NCI-H1417 (cell line): ENCODE data around the gene KAZN.
A peak's percentile ranks its signal among the peaks of the same experiment; 100 is the strongest.
"Not testable (repeated sequence)": the region's sequence is repeated elsewhere in the genome, so short reads cannot be mapped to it uniquely, and the experiment has no call there.

Experiments used
- DNase-seq, 3 experiments: peaks; one replicate each; lab custom pipeline; 2025; lab: John Stamatoyannopoulos, UW

The KAZN gene

DNA sequence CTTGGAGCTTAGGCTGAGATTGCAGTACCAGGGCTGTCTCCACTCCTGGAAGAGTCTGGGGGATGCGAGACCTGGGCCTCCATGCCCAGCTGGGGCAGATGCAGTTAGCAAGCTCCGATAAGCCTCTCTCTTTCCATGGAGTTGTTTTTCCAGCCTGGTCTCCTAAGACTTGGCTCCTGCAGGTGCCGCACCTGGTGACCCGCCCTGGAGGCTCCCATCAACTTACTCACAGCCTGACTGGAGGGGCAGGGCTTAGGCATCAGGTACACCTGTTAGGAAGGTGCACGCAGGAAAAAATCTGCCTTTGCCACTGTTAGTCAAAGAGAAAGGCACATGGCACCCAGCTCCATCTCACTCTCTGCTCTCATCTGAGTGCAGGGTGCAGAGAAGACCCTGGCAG is 356.9 kb downstream of the KAZN start:
- peak in 2 of 3 experiments; percentile 15 to 33 for DNase-seq

DNA sequence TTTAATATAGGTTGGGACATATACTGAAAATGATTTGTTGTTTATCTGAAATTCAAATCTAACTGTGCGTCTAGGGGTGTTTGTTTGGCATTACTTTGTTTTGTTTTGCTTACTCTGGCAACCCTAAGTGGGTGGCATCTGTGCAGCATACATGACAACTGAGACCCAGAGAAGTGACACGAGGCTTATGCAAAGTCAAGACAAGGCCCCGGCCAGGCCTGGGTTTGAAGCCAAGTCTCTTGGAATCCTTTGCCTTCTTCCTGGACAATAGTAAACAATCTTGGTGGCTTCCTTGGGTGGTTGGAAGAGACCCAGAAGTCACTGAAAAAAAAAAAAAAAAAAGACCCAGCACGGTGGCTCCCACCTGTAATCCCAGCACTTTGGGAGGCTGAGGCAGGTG is 357.5 kb downstream of the KAZN start:
- no peak for DNase-seq

DNA sequence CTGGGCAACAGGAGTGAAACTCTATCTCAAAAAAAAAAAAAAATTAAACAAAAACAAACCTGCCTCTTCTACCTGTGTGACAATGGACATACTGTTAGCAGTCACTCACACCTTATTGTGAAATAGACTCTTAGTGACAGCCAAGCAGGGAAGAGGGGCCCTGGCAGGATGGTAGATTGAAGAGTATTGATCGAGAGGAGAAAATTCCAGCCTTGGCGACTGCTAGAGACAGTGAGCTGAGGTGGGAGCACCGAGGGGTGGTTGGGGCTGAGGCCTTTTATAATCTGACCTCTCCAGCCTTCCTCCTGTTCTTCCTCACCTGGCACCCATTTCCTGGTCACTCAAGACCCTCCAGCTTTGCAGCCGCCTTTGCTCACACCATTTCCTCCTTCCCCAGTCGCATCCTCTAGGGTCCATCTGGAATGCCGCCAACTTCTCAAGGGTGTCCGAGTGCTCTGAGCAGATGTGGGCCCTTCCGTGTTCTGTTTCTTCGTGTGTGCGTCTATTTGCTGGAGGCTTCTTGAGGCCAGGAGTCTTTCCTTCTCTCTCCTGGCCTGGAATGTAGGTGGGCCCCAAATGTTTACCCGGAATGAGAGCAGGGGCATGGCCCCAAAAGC is 358.2 kb downstream of the KAZN start:
- no peak for DNase-seq

DNA sequence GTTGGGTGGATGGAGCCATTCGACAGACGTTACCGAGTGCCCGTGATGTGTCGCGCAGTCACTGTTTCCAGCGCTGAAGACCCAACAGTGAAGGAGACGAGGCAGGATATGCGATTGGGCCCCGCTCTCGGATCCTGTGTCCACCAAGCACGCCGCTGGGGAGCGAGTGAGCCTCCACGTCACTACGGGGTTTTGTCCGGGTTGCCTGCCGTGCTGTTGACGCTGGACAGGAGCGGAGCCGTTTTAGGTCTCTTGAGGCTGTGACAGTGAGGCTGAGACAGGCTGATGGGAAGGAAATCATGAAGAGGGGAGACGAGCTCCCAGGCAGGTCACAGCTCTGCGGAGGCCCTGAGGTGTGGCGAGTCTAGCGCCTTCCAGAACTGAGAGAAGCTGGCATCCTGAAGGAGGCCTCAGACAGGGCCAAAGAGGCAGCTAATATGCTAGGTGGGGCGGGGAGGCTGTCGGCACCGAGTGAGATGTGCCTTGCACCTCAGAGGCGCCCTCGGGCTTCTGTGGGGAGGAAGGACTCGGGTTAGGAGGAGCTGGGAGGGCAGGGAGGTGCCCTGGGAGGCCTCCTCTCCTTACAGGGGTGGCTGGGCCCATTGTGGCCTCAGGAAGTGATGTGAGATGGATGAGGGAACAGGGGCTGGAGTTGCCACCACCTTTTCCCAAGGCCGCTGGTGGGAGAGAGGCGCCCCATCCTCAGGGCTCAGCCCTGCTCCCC is 359.1 kb downstream of the KAZN start:
- no peak for DNase-seq

DNA sequence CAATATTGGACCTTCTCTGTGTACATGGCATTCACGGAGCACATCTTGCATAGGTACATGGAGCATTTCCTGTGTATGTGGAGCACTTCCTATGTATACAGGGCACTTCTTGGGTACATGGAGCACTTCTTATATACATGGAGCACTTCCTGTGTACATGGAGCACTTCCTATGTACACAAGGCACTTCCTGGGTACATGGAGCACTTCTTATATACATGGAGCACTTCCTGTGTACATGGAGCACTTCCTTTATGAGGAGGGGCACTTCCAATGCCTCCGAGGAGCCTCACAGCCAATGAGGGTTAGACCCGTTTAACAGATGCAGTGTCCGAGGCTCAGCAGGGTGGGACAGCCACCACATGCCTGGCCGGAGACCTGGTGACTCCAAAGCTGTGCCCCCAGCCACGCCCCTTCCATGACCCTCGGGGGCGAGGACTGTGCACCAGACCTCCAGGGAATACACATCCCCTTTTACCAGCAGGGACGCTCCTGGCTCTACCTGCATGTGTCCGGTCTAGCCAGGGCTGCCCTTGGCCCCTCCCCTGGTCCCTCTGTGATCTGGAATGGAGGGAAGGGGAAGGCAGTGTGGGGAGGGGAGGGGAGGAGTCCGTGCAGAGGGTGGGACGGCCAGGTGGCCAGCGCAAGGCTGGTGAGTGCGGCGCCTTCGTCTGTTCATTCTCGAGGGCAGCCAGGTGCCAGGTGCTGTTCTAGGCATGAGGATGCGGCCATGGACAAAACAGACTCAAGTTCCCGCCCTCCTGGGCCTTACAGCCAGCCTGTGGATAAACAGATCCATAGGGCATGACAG is 360.0 kb downstream of the KAZN start:
- no peak for DNase-seq

DNA sequence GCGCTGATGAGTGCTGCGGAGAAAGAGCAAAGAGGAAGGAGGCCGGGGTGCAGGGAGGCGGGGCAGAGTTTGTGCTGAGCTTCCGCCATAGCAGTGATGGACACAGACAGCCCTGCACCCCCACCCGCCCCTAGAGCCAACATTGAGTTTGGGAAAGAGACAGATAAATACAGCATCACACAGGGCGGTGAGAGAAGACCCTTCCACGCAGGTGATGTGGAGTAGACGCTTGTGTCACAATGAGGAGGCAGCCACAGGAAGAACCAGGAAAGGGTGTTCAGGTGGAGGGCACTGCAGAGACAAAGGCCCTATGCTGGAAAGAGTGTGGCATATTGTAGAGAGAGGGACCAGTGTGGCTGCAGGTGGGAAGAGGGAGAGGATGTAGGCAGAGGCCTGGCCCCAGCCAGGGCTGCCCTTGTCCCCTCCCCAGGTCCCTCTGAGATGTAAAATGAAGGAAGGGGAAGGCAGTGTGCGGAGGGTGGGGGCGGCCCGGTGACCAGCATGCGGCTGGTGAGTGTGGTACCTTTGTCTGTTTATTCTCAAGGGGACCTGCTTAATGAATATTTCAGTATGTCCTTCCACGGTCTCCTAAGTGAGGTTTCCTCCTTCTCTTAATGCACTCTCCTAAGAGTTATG is 360.7 kb downstream of the KAZN start:
- no peak for DNase-seq

DNA sequence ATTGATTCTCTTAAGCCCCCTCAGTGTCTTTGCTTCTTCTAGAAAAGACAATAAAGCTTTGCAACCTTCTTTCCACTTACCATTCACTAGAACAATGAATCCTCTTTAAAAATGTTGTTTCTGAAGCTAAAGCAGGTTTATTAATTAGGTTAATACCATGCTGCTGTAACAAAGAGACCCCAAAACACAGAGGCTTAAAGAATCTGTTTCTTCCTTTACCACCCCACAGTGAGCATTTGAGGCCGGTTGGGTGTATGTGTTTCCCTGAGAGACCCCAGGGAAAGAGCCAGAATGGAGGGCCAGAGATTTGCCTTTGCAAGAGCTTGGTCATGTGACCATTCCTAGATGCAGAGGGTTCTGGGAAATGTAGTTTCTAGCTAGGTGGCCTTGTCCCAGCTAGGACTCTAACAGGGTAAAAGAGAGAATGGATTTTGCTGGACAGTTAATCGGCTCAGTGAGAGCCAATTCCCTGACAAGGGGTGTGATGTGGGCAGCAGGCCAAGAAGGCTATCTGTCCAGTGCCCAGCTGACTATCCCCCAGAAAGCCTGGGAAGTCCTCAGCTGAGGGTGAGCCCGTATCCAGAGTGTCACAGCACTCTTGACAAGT is 363.3 kb downstream of the KAZN start:
- DNase-seq = no peak

DNA sequence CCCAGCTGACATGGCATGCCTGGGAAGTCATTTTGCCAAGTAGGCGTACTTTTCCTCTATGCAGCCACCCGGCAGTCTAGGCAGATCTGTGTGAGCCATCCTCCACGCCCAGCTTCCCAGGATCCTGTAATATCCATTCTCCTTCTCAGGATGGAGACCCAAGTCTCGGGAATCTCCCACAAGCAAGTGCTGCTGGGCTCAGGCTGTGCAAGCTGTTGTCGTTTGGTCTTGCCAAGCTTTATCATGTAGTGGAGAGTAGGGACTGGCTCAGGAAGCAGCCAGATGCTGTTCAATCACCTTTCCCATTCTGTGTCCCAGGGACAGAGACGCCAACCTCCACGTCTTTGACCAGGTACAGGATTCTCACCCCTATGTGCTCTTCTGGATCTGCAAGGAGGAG is 363.9 kb downstream of the KAZN start:
- DNase-seq = no peak

DNA sequence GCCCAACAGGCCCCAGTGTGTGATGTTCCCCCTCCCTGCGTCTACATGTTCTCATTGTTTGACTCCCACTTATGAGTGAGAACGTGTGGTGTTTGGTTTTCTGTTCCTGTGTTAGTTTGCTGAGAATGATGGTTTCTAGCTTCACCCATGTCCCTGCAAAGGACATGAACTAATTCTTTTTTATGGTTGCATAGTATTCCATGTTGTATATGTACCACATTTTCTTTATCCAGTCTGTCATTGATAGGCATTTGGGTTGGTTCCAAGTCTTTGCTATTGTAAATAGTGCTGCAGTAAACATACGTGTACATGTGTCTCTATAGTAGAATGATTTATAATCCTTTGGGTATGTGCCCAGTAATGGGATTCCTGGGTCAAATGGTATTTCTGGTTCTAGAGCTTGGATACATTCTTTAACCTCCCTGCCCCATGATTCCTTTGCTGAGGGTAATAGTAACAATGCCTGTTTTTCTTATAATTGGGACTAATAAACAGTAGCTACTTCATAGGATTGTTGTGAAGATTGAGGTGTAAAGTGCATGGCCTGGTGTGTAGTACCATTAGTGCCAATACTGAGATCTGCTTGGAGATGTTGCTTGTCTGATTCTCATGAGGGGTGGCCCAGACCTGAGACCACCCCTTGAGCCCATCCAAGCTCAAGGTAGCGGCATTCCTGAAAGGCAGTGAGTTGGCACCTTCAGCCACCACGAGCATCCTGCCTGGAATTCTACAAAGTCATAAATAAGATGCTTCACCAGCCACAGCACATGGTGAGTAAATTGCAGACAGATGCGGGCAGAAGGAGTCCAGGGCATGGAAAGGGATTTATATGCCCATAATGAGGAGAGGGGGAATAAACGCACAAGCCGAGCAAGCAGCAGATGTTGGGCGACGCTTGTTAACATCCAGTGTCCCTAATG is 365.6 kb downstream of the KAZN start:
- not testable (repeated sequence) for DNase-seq

DNA sequence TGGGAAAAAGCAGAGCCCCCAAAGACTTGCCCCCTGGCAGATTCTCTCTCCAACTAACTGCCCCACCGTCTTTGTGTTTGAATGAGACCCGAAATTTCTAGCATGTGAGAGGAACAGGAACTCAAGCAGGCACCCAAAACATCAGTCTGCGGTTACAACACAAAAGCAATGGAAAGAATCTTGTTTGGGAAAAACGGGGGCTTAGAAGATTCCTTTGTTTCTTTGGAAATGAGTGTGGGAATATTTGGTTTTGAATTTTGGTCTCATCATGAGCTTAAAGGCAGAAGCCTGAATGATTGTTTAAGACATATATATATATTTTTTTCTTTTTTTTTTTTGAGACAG is 366.2 kb downstream of the KAZN start:
- DNase-seq = no peak

DNA sequence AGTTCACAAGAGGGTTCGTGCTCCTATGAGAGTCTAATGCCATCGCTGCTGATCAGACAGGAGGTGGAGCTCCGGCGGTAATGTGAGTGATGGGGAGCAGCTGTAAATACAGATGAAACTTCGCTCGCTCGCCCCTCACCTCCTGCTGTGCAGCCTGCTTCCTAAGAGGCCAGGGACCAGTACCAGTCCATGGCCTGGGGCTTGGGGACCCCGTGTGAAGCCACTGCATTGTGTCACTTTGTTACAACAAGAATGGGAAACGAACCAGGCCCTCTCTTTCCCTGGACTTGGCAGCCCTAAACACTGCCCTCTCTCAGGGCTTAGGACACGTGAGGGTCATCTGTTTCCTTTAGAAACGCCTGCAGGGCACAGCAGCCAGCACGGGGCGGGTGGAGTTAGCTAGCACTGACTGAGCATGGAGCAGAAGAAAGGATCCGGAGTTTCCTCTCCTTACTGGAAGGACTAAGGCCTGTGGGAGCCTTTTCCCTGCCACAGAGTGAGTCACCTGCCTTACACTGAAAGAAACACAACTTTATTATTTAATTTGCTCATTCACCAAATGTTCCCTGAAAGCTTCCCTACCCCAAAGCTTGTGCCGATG is 369.9 kb downstream of the KAZN start:
- no peak for DNase-seq

DNA sequence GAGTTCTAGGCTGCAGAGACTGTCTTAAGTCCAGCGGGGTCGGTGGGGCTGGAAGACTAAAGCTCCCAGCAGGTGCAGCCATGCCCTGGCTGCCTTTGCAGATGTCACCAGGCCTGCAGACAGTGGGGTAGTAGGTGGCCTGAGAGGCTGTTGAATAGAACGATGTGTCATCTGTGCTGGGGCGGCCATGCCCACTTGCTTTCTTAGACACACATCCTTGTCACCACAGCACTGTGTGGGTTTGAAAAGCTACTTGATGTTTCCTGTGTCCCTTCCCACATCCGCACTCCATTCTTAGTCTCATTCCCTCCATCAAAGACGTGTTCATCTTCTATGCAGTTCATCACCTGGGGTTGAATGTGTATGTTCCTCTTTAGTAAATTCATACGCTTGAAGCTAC is 370.5 kb downstream of the KAZN start:
- DNase-seq = no peak

DNA sequence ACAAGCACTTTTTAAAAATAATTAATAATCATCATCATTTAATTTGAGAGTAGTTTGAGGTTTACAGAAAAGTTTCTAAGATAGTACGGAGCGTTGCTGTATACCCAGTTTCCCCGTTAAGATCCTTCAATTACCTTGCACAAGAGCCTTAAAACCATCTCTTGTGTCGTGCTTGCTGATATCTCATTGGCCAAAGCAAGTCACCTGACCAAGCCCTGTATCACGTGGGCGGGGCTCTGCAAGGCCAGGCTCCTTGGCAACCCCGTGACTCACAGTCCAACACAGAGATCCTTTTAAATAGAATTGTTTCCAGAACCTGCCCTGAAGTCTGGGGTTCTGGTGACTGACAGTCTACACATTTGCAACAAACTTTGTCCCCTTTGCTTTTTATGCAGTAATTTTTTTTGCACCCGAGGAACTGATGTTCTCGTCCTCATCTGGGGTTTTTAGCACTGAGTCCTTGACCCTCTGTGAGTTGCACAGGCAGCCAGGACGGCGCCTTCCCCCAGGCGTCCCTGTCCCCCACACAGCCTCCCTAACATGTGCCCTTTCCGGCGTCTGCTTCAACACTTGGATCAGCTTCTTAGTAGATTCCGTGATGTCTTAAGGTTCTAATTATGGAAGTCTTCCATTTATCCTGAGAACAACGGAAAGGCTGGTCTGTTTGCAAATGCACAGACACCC is 371.8 kb downstream of the KAZN start:
- peak in 1 of 3 experiments; percentile 16 for DNase-seq

DNA sequence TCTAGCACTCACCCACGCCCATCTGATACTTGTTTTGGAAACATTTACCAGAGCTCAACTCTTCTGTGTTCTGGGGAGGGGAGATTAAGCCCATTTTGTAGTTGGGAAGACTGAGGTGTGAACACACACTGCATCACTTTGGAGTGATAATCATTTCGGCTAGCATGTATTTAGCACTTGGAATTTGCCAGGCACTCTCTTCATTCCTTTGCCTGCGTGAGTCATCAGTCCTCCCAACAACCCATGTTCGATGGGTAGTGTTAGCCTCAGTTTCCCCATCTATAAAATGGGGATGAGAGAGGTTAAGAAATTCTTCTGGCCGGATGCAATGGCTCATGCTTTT is 372.3 kb downstream of the KAZN start:
- no peak for DNase-seq

DNA sequence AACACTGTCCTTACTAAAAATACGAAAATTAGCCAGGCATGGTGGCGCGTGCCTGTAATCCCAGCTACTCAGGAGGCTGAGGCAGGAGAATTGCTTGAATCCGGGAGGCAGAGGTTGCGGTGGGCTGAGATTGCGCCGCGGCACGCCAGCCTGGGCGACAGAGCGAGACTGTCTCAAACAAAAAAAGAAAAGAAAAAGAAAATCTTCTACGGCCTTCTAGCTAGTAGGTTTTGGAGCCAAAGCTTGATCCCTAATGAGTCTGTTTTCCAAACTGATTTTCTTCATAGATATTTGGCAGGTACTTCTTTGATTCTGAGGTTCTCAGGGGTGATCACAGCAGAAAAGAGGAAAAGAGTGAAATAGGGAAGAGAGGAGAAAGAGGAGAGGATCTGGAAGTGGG is 372.7 kb downstream of the KAZN start:
- DNase-seq = no peak

DNA sequence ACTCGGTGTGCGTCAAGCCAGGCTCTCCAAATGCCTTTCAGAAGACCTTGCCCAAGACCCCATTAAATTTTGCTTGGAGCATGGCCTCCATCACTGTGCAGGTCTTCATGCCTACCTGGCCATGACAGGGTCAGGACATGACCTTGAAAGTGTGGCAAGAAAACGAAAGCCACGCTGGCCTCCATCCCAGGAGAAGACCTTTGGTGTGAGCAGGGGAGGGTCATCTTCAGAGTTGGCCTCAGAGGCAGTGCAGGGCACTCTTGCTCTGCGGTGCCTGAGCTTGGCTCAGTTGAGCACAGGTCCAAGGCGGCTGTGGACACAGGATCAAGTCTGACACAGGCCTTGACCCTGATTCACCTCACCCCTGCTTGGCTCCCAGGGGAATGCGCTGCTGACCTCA is 373.6 kb downstream of the KAZN start:
- DNase-seq = no peak

DNA sequence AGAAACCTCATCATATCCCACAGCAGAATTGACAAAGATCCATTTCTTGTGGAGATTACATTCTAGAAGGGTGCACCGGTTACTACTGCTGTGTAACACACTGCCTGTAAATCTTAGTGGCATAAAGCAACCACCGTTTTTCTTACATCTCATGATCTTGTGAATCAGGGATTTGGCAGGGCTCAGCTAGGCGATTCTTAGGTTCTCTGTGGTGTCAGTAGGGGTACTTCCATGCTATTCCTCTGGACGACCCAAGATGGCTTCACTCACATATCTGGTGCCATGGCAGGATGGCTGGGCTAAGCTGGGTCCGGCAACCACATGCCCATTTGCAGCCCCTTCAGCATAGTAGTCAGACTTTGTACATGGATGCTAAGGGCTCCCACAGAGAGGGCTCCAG is 375.3 kb downstream of the KAZN start:
- DNase-seq = no peak

DNA sequence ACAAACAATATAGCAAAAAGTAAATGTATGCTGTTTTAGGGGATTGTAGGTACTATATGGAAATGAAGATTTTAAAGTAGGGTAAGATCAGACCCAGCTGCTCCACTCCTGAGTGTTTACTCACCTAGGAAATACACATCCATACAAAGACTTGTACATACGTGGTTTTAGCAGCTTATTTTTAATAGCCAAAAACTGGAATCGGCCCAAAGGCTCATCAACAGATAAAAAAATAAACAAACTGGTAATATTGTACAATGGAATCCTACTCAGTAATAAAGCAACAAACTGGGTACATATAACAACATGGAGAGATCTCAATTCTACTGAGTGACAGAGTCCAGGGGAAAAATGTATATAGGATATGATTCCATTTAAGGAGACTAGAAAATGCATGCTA is 375.9 kb downstream of the KAZN start:
- DNase-seq = no peak

DNA sequence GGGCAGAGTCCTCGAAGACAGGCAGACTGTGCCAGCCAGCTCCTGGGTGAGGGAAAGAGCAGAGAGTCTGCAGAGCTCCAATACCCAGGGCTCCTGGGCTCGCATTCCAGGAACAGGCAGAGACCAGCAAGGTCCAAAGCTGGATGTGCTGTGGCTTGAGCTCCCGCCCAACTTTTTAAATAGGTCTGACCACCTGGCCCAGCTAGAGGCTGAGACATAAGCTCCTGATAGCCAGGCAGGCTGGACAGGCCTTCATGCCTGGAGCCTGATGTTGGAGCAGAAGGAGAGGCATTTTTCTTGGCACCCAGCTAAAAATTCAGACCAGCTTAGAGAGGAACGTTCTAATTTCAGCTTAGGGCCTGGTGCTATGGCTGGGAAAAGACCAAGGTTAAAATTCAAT is 376.6 kb downstream of the KAZN start:
- no peak for DNase-seq

DNA sequence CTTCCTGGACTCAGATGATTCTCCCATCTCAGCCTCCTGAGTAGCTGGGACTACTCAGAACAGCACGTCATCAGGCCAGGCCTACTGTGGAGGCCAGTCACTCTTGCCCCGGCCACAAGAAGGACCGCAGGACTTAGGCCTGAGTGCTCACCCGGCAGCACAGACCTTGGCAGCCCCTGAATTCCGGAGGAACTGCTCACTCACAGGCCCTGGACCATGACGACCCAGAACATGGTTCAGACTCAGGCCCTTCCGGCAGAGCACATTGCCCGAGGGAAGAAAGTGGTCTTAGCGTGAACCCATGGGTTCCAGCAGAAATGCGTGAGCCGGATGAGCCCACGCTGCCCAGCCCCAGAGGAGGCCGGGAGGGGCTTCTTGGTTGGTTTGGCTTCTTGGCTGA is 377.8 kb downstream of the KAZN start:
- no peak for DNase-seq
